H1 (cell line): Measurements from ENCODE around the gene CXCL16. TPM values are rescaled to one million over a fixed set of nuclear protein-coding genes. Genes with fewer than 3 reads are reported as not detected.

Experiments
- CTCF ChIA-PET: fragments of 300-600 bp; sonication (Branson Sonifier 250); formaldehyde crosslinking; loops from one replicate; lab custom pipeline; 2021; ENCODE audit not compliant: partially characterized antibody; lab: Charles Lee
- POLR2A ChIA-PET: fragments of 300-600 bp; sonication (Branson Sonifier 250); formaldehyde crosslinking; loops from one replicate; lab custom pipeline; 2021; ENCODE audit warnings: inconsistent platforms; ENCODE audit not compliant: partially characterized antibody; lab: Charles Lee
- DNase-seq, 2 experiments: peaks; one replicate each; pipeline versions ENCODE4 v3.0.0 to v3.0.0-alpha.2; 2010 to 2022; ENCODE audit warnings: low spot score in 2 of 2, low read depth in 1 of 2, mixed read lengths in 1 of 2
- FAIRE-seq: peaks from 2 replicates; lab custom pipeline; 2011; peaks lifted over from hg19 to GRCh38; lab: Jason Lieb, UNC
- H2AFZ ChIP-seq: 2 replicates; pipeline ENCODE4 v1.8.1; 2012; ENCODE audit warnings: low read length, inconsistent platforms
- H2AK5ac ChIP-seq: 2 replicates; pipeline ENCODE4 v1.6.1; 2013; ENCODE audit warnings: low read depth, low read length
- H2BK120ac ChIP-seq: replicated peaks from 2 replicates; pipeline ENCODE3; 2013; ENCODE audit warnings: low read depth, low read length, inconsistent platforms
- H2BK12ac ChIP-seq: 2 replicates; pipeline ENCODE4 v1.6.1; 2013; ENCODE audit warnings: low read depth, low read length
- H2BK15ac ChIP-seq: 2 replicates; pipeline ENCODE4 v1.6.1; 2013; ENCODE audit warnings: low read length
- H2BK20ac ChIP-seq: 2 replicates; pipeline ENCODE4 v1.6.1; 2013; ENCODE audit warnings: low read length
- H2BK5ac ChIP-seq: 2 replicates; pipeline ENCODE4 v1.6.1; 2013; ENCODE audit warnings: low read depth, low read length
- H3K14ac ChIP-seq: 2 replicates; pipeline ENCODE4 v1.6.1; 2013; ENCODE audit warnings: inconsistent platforms; ENCODE audit not compliant: insufficient read length
- H3K18ac ChIP-seq: 2 replicates; pipeline ENCODE4 v1.6.1; 2013; ENCODE audit warnings: low read length; ENCODE audit errors: extremely low read depth
- H3K23ac ChIP-seq: 2 replicates; pipeline ENCODE4 v1.6.1; 2013; ENCODE audit warnings: inconsistent platforms; ENCODE audit not compliant: insufficient read length
- H3K23me2 ChIP-seq: 2 replicates; pipeline ENCODE4 v1.6.1; 2013; ENCODE audit warnings: low read depth, low read length
- H3K27ac ChIP-seq: 2 replicates; pipeline ENCODE4 v1.6.1; 2011; ENCODE audit warnings: low read depth, low read length, inconsistent platforms
- H3K27me3 ChIP-seq, 4 experiments: replicated peaks in 1 of 4; 1 replicate in 1 of 4; 2 replicates in 3 of 4; pipeline versions ENCODE4 v1.6.1 to v1.8.1; 2011 to 2013; ENCODE audit warnings: low read length in 3 of 4, mild to moderate bottlenecking in 3 of 4, inconsistent platforms in 2 of 4, mixed read lengths in 2 of 4, moderate library complexity in 1 of 4; ENCODE audit not compliant: control insufficient read depth in 3 of 4, insufficient read depth in 3 of 4; ENCODE audit errors: extremely low read depth in 1 of 4
- H3K36me3 ChIP-seq, 4 experiments: 2 replicates each; pipeline versions ENCODE4 v1.6.1 to v1.8.1; 2011 to 2013; ENCODE audit warnings: mild to moderate bottlenecking in 4 of 4, low read length in 3 of 4, moderate library complexity in 2 of 4, control low read depth in 1 of 4, inconsistent platforms in 1 of 4; ENCODE audit not compliant: insufficient read depth in 4 of 4, control insufficient read depth in 2 of 4
- H3K4ac ChIP-seq: replicated peaks from 2 replicates; pipeline ENCODE3; 2013; ENCODE audit warnings: low read length, low read depth, mixed read lengths, inconsistent platforms; ENCODE audit not compliant: insufficient read length
- H3K4me1 ChIP-seq, 4 experiments: replicated peaks in 1 of 4; 1 replicate in 1 of 4; 2 replicates in 3 of 4; pipeline versions ENCODE4 v1.6.1 to v1.8.1; 2011 to 2013; ENCODE audit warnings: low read length in 3 of 4, inconsistent platforms in 2 of 4, mixed read lengths in 1 of 4; ENCODE audit not compliant: insufficient read depth in 4 of 4, control insufficient read depth in 3 of 4
- H3K4me2 ChIP-seq, 2 experiments: 2 replicates each; pipeline versions ENCODE4 v1.6.1 to v1.8.1; 2011 to 2013; ENCODE audit warnings: low read depth in 2 of 2, low read length in 2 of 2, control low read depth in 1 of 2, inconsistent platforms in 1 of 2, mild to moderate bottlenecking in 1 of 2; ENCODE audit not compliant: insufficient read depth in 1 of 2
- H3K4me3 ChIP-seq, 4 experiments: fragments of 200-600, 300-600 bp in 1 of 4; sonication (generic), shearing (Covaris generic), sonication (Bioruptor Twin) in 1 of 4; 2 replicates each; pipeline versions ENCODE4 v1.5.1 to v1.8.1; 2011 to 2016; ENCODE audit warnings: low read length in 4 of 4, low read depth in 3 of 4, control low read depth in 2 of 4, inconsistent platforms in 2 of 4, mild to moderate bottlenecking in 2 of 4, mixed read lengths in 1 of 4, moderate library complexity in 1 of 4; ENCODE audit not compliant: insufficient read depth in 2 of 4; ENCODE audit errors: extremely low read depth in 1 of 4
- H3K56ac ChIP-seq: replicated peaks from 2 replicates; pipeline ENCODE3; 2013; ENCODE audit warnings: low read depth, mild to moderate bottlenecking, mixed read lengths, low read length, inconsistent platforms; ENCODE audit not compliant: insufficient read length
- H3K79me1 ChIP-seq: 2 replicates; pipeline ENCODE4 v1.6.1; 2013; ENCODE audit warnings: low read depth, low read length, control low read depth
- H3K79me2 ChIP-seq, 2 experiments: 2 replicates each; pipeline versions ENCODE4 v1.6.1 to v1.8.1; 2012 to 2013; ENCODE audit warnings: low read length in 2 of 2, mild to moderate bottlenecking in 2 of 2, inconsistent platforms in 1 of 2; ENCODE audit not compliant: insufficient read depth in 2 of 2, control insufficient read depth in 1 of 2
- H3K9ac ChIP-seq, 4 experiments: replicated peaks in 1 of 4; 1 replicate in 1 of 4; 2 replicates in 3 of 4; pipeline versions ENCODE4 v1.6.1 to v1.8.1; 2011 to 2013; ENCODE audit warnings: low read depth in 3 of 4, low read length in 3 of 4, control low read depth in 2 of 4, mild to moderate bottlenecking in 2 of 4, moderate library complexity in 2 of 4, inconsistent platforms in 1 of 4; ENCODE audit errors: extremely low read depth in 1 of 4
- H3K9me3 ChIP-seq, 2 experiments: 2 replicates each; pipeline versions ENCODE4 v1.6.1 to v1.8.1; 2012 to 2013; ENCODE audit warnings: mild to moderate bottlenecking in 2 of 2, moderate library complexity in 2 of 2, control low read depth in 1 of 2, inconsistent platforms in 1 of 2, low read depth in 1 of 2, low read length in 1 of 2, mixed read lengths in 1 of 2; ENCODE audit not compliant: insufficient read depth in 2 of 2
- H4K20me1 ChIP-seq, 2 experiments: replicated peaks in 1 of 2; 2 replicates each; pipeline versions ENCODE3 to v1.8.1; 2011 to 2013; ENCODE audit warnings: inconsistent platforms in 2 of 2, low read length in 2 of 2, mild to moderate bottlenecking in 1 of 2; ENCODE audit not compliant: insufficient read depth in 2 of 2, control insufficient read depth in 1 of 2
- H4K5ac ChIP-seq: 2 replicates; pipeline ENCODE4 v1.6.1; 2013; ENCODE audit warnings: low read length, low read depth, mixed read lengths, inconsistent platforms; ENCODE audit not compliant: insufficient read length
- H4K8ac ChIP-seq: 2 replicates; pipeline ENCODE4 v1.8.0; 2013; ENCODE audit warnings: mild to moderate bottlenecking, moderate library complexity, low read length, inconsistent platforms; ENCODE audit not compliant: insufficient read depth; ENCODE audit errors: extremely low read depth
- H4K91ac ChIP-seq: replicated peaks from 2 replicates; pipeline ENCODE3; 2013; ENCODE audit warnings: low read length, mixed read lengths, inconsistent platforms; ENCODE audit not compliant: insufficient read length
- CTCF ChIP-seq, 3 experiments: IDR thresholded peaks; 1 replicate in 2 of 3; 2 replicates in 1 of 3; pipeline versions ENCODE4 v1.5.1 to v1.6.1; 2011; ENCODE audit warnings: low read length in 3 of 3, mild to moderate bottlenecking in 3 of 3, inconsistent platforms in 2 of 3, low read depth in 1 of 3, moderate library complexity in 1 of 3; ENCODE audit not compliant: insufficient read depth in 1 of 3; ENCODE audit errors: control extremely low read depth in 1 of 3
- KDM4A ChIP-seq: IDR thresholded peaks from one replicate; pipeline ENCODE4 v1.7.1; 2012; ENCODE audit warnings: low read depth, mild to moderate bottlenecking, moderate library complexity, low read length, inconsistent platforms; ENCODE audit not compliant: severe bottlenecking
- KDM5A ChIP-seq: fragments of 200-600 bp; IDR thresholded peaks from 2 replicates; pipeline ENCODE4 v1.7.1; 2012; ENCODE audit warnings: mild to moderate bottlenecking, low read length, inconsistent platforms, mixed read lengths
- MAX ChIP-seq: IDR thresholded peaks from 2 replicates; pipeline ENCODE4 v1.6.1; 2012; ENCODE audit warnings: inconsistent platforms
- RAD21 ChIP-seq, 2 experiments: IDR thresholded peaks in 1 of 2; conservative IDR thresholded peaks in 1 of 2; 2 replicates each; pipeline ENCODE4 v1.6.1; 2011; ENCODE audit warnings: low read depth in 2 of 2, low read length in 2 of 2, improper control_type of control experiment in 1 of 2, inconsistent platforms in 1 of 2, mild to moderate bottlenecking in 1 of 2, moderate library complexity in 1 of 2
- WGBS, 2 experiments: shearing (Covaris generic) in 1 of 2; methylation state at CpG; one replicate each; pipeline versions ENCODE4 v1.1.6 to v1.1.7; 2013 to 2015; ENCODE audit warnings: low lambda C conversion rate in 2 of 2, mixed read lengths in 2 of 2, inconsistent platforms in 1 of 2, low coverage in 1 of 2, missing lambda C conversion rate in 1 of 2; ENCODE audit not compliant: insufficient replicate concordance in 2 of 2, insufficient coverage in 1 of 2, insufficient read length in 1 of 2; ENCODE audit errors: extremely low coverage in 1 of 2, missing lambda C conversion rate in 1 of 2; 5-methylcytosine and 5-hydroxymethylcytosine counted together
- polyA plus RNA-seq, 7 experiments: library from polyadenylated mRNA; depleted of rRNA in 3 of 7; stranded (reverse) in 5 of 7; unstranded in 2 of 7; fragments of >200 nt in 5 of 7; fragments of 200-250 nt in 2 of 7; gene quantifications; 1 replicate in 5 of 7; 2 replicates in 1 of 7; 4 replicates in 1 of 7; pipeline versions ENCODE4 v1.2.1 to v1.2.3, GENCODE V29; 2011 to 2013; ENCODE audit warnings: missing spikeins in 2 of 7, mixed read lengths in 2 of 7
- total RNA-seq: library from RNA; stranded (reverse); fragmentation: NEBNext Ultra II Directional; extraction: Animal tissue kit (Norgen Biotek cat#: 25700); gene quantifications from 2 replicates; pipeline ENCODE4 v1.2.1, GENCODE V29; 2021

CXCL16 gene
- total and polyA plus RNA-seq, 2 of the 8 experiments (the other 6 are each of a cell fraction or from before 2014, with no cell fraction given), result 3.5 to 4.8 TPM

- H4K8ac ChIP-seq, result no peak overlapping the region
- peaks cover 1 to 17% (median 6%) of the 10 kb centered on the region in 4 experiments; a peak in 6 of 7 replicates for H3K27me3 ChIP-seq
- DNase-seq (no peak), FAIRE-seq (no peak)
- H4K20me1 ChIP-seq, result peaks cover 2 to 6% of the 10 kb centered on the region in 2 experiments
- peaks cover 0 to under 1% (median 0%) of the 10 kb centered on the region in 4 experiments; a peak in 2 of 7 replicates for H3K4me1 ChIP-seq
- WGBS, 2 experiments, result 93% methylated on average over 6 of the region's 6 CpGs; no CpG with 5 or more reads in 1 of the 2 experiments
- H2BK5ac ChIP-seq, result no peak overlapping the region
- no peak overlapping the region for H2AK5ac ChIP-seq
- no peaks in the 10 kb centered on the region for H3K79me1 ChIP-seq
- TF ChIP-seq CTCF (IDR thresholded peaks at IDR 0.05; ENCODE audit: control extremely low read depth in 1 of 3, insufficient read depth in 1 of 3, low read depth in 1 of 3, low read length in 3 of 3) (peak; percentile 16 to 39 (median 17); a peak in 3 of 4 replicates), KDM5A (no peak), KDM4A (no peak), RAD21 (IDR thresholded peaks at IDR 0.05 in 1 of 2, conservative IDR thresholded peaks at IDR 0.05 in 1 of 2; ENCODE audit: low read depth in 2 of 2, low read length in 2 of 2) (peak in 1 of 2 experiments; percentile 39; a peak in 2 of 4 replicates), MAX (no peak)
- H3K79me2 ChIP-seq, result no peaks in the 10 kb centered on the region
- H4K5ac ChIP-seq, result no peak overlapping the region
- ChIA-PET CTCF (interaction anchor here (0.9 to 3.8 kb wide), 17 partner anchors 9 to 176 kb away, joined by 3 to 24 read pairs (median 4); partner anchors contain the start of genes C17orf107, GLTPD2 and VMO1), POLR2A (interaction anchor here (0.8 kb wide), 2 partner anchors 23 to 191 kb away, joined by 3 read pairs; partner anchors contain the start of gene ARRB2)
- H3K23me2 ChIP-seq, result peaks cover 7% of the 10 kb centered on the region
- H3K4me2 ChIP-seq, result no peak overlapping the region
- no peak overlapping the region for H2BK20ac ChIP-seq
- no peak overlapping the region for H2BK120ac ChIP-seq
- no peak overlapping the region for H2AFZ ChIP-seq
- H3K9ac ChIP-seq, result no peak overlapping the region
- no peak overlapping the region for H2BK15ac ChIP-seq
- no peak overlapping the region for H3K4ac ChIP-seq
- no peaks in the 10 kb centered on the region for H3K9me3 ChIP-seq
- H4K91ac ChIP-seq, result no peak overlapping the region
- no peaks in the 10 kb centered on the region for H3K36me3 ChIP-seq
- no peak overlapping the region for H3K18ac ChIP-seq
- no peak overlapping the region for H2BK12ac ChIP-seq
- no peak overlapping the region for H3K23ac ChIP-seq
- no peak overlapping the region for H3K56ac ChIP-seq
- H3K14ac ChIP-seq, result no peak overlapping the region
- H3K27ac ChIP-seq, result no peak overlapping the region
- H3K4me3 ChIP-seq, result no peak overlapping the region
These were observed 6.6 kb downstream of the CXCL16 start for GRCh38 chr17:4733073-4733531.
